H9 (cell line): Measurements from ENCODE around the gene MUC22. TPM values are rescaled to one million over a fixed set of nuclear protein-coding genes. Genes with fewer than 3 reads are reported as not detected.
A peak's percentile ranks its signal among the peaks of the same experiment; 100 is the strongest.

Source experiments
- DNase-seq: peaks from one replicate; pipeline ENCODE4 v3.0.0-alpha.2; 2017
- H2AFZ ChIP-seq: one replicate; pipeline ENCODE4 v1.6.1; 2013; ENCODE audit warnings: mild to moderate bottlenecking, low read length, control low read depth, moderate library complexity
- H2AK5ac ChIP-seq: 2 replicates; pipeline ENCODE4 v1.6.1; 2013; ENCODE audit warnings: low read length, control low read depth, mixed read lengths; ENCODE audit not compliant: insufficient read length
- H2BK120ac ChIP-seq: one replicate; pipeline ENCODE4 v1.6.1; 2013; ENCODE audit warnings: low read depth, mild to moderate bottlenecking, low read length, control low read depth, inconsistent platforms; ENCODE audit not compliant: poor library complexity, severe bottlenecking
- H2BK12ac ChIP-seq: 2 replicates; pipeline ENCODE4 v1.6.1; 2013; ENCODE audit warnings: low read length, control low read depth, mixed read lengths, low read depth; ENCODE audit not compliant: insufficient read length
- H2BK15ac ChIP-seq: 2 replicates; pipeline ENCODE4 v1.6.1; 2013; ENCODE audit warnings: low read depth, low read length, control low read depth
- H2BK20ac ChIP-seq: one replicate; pipeline ENCODE4 v1.6.1; 2013; ENCODE audit warnings: low read depth, mild to moderate bottlenecking, low read length, control low read depth, inconsistent platforms; ENCODE audit not compliant: poor library complexity, severe bottlenecking
- H2BK5ac ChIP-seq: 2 replicates; pipeline ENCODE4 v1.6.1; 2013; ENCODE audit warnings: low read length, control low read depth, mixed read lengths; ENCODE audit not compliant: insufficient read length
- H3K14ac ChIP-seq: 2 replicates; pipeline ENCODE4 v1.6.1; 2013; ENCODE audit warnings: low read length, control low read depth; ENCODE audit not compliant: insufficient read depth
- H3K18ac ChIP-seq: 2 replicates; pipeline ENCODE4 v1.6.1; 2013; ENCODE audit warnings: low read depth, mild to moderate bottlenecking, mixed read lengths, low read length, control low read depth; ENCODE audit not compliant: insufficient read length
- H3K23ac ChIP-seq: 2 replicates; pipeline ENCODE4 v1.6.1; 2013; ENCODE audit warnings: low read length, control low read depth, mixed read lengths, low read depth; ENCODE audit not compliant: insufficient read length
- H3K23me2 ChIP-seq: 2 replicates; pipeline ENCODE4 v1.6.1; 2013; ENCODE audit warnings: low read depth, mild to moderate bottlenecking, mixed read lengths, low read length, control low read depth; ENCODE audit not compliant: insufficient read length, poor library complexity, severe bottlenecking
- H3K27ac ChIP-seq: 2 replicates; pipeline ENCODE4 v1.5.1; 2013; ENCODE audit warnings: low read length, control low read depth, mixed read lengths, low read depth; ENCODE audit not compliant: insufficient read length
- H3K27me3 ChIP-seq: 2 replicates; pipeline ENCODE4 v1.6.1; 2013; ENCODE audit warnings: low read length, control low read depth, inconsistent platforms; ENCODE audit not compliant: insufficient read depth
- H3K4ac ChIP-seq: 2 replicates; pipeline ENCODE4 v1.6.1; 2013; ENCODE audit warnings: low read depth, mild to moderate bottlenecking, control low read depth, inconsistent platforms, low read length, moderate library complexity
- H3K4me1 ChIP-seq: 2 replicates; pipeline ENCODE4 v1.6.1; 2013; ENCODE audit warnings: low read length, control low read depth, inconsistent platforms; ENCODE audit not compliant: insufficient read depth
- H3K4me2 ChIP-seq: 2 replicates; pipeline ENCODE4 v1.6.1; 2013; ENCODE audit warnings: low read length, control low read depth, mixed read lengths; ENCODE audit not compliant: insufficient read length, insufficient read depth
- H3K56ac ChIP-seq: 2 replicates; pipeline ENCODE4 v1.6.1; 2013; ENCODE audit warnings: low read depth, mild to moderate bottlenecking, mixed read lengths, low read length, control low read depth; ENCODE audit not compliant: insufficient read length
- H3K79me1 ChIP-seq: 2 replicates; pipeline ENCODE4 v1.6.1; 2013; ENCODE audit warnings: low read depth, mild to moderate bottlenecking, moderate library complexity, low read length, control low read depth, inconsistent platforms; ENCODE audit not compliant: insufficient read depth, poor library complexity, severe bottlenecking
- H3K79me2 ChIP-seq: 2 replicates; pipeline ENCODE4 v1.6.1; 2013; ENCODE audit warnings: low read length, control low read depth, inconsistent platforms; ENCODE audit not compliant: insufficient read depth
- H3K9ac ChIP-seq: 2 replicates; pipeline ENCODE4 v1.6.1; 2013; ENCODE audit warnings: low read length, control low read depth, mixed read lengths; ENCODE audit not compliant: insufficient read length; ENCODE audit errors: extremely low read depth
- H3K9me3 ChIP-seq: one replicate; pipeline ENCODE4 v1.6.1; 2013; ENCODE audit warnings: low read depth, low read length, inconsistent platforms; ENCODE audit not compliant: control insufficient read depth
- H3T11ph ChIP-seq: one replicate; pipeline ENCODE4 v1.6.1; 2013; ENCODE audit warnings: mild to moderate bottlenecking, low read length, control low read depth, inconsistent platforms
- H4K20me1 ChIP-seq: one replicate; pipeline ENCODE4 v1.6.1; 2013; ENCODE audit not compliant: control insufficient read depth, insufficient read length, insufficient read depth
- H4K5ac ChIP-seq: 2 replicates; pipeline ENCODE4 v1.6.1; 2013; ENCODE audit warnings: low read depth, mild to moderate bottlenecking, mixed read lengths, low read length, control low read depth; ENCODE audit not compliant: insufficient read length
- H4K8ac ChIP-seq: replicated peaks from 2 replicates; pipeline ENCODE4 v1.6.1; 2013; ENCODE audit warnings: low read length, control low read depth, mixed read lengths, low read depth; ENCODE audit not compliant: insufficient read length
- H4K91ac ChIP-seq: 2 replicates; pipeline ENCODE4 v1.6.1; 2013; ENCODE audit warnings: low read depth, mild to moderate bottlenecking, moderate library complexity, mixed read lengths, low read length, control low read depth; ENCODE audit not compliant: insufficient read length
- H3K27ac Mint-ChIP-seq, 3 experiments: 2 replicates in 2 of 3; 3 replicates in 1 of 3; pipeline ENCODE4 v1.8.0; 2020 to 2021; ENCODE audit warnings: mixed read lengths in 3 of 3, mild to moderate bottlenecking in 1 of 3, moderate library complexity in 1 of 3
- H3K27me3 Mint-ChIP-seq: 2 replicates; pipeline ENCODE4 v1.8.0; 2021; ENCODE audit warnings: low read depth, mild to moderate bottlenecking, moderate library complexity, mixed read lengths
- H3K36me3 Mint-ChIP-seq, 3 experiments: 2 replicates in 2 of 3; 3 replicates in 1 of 3; pipeline ENCODE4 v1.8.0; 2020 to 2021; ENCODE audit warnings: low read depth in 3 of 3, mixed read lengths in 3 of 3; ENCODE audit not compliant: insufficient read depth in 1 of 3
- H3K4me1 Mint-ChIP-seq, 2 experiments: 2 replicates each; pipeline ENCODE4 v1.8.0; 2020; ENCODE audit warnings: mixed read lengths in 2 of 2
- H3K4me3 Mint-ChIP-seq, 2 experiments: 2 replicates in 1 of 2; 3 replicates in 1 of 2; pipeline ENCODE4 v1.8.0; 2020 to 2021; ENCODE audit warnings: mild to moderate bottlenecking in 2 of 2, mixed read lengths in 2 of 2, moderate library complexity in 1 of 2
- H3K9me3 Mint-ChIP-seq, 2 experiments: 2 replicates in 1 of 2; 3 replicates in 1 of 2; pipeline ENCODE4 v1.8.0; 2020; ENCODE audit warnings: mild to moderate bottlenecking in 2 of 2, mixed read lengths in 2 of 2, moderate library complexity in 1 of 2
- CTCF ChIP-seq: fragments of 200-600 bp; sonication (generic); conservative IDR thresholded peaks from 3 replicates; pipeline ENCODE4 v1.8.0; 2021; ENCODE audit warnings: antibody characterized with exemption, mild to moderate bottlenecking
- WGBS: extraction: QIAGEN DNeasy Blood & Tissue Kit; methylation state at CpG from one replicate; pipeline ENCODE4 v1.1.7; 2013; ENCODE audit warnings: missing lambda C conversion rate, low lambda C conversion rate, mixed read lengths; ENCODE audit not compliant: insufficient read length; ENCODE audit errors: extremely low coverage; 5-methylcytosine and 5-hydroxymethylcytosine counted together
- total RNA-seq: library from RNA; stranded (reverse); gene quantifications from 2 replicates; pipeline ENCODE4 v1.2.1, GENCODE V29; 2021

Gene MUC22
- total RNA-seq, 1 experiment from 2014 or later: not detected

DNA sequence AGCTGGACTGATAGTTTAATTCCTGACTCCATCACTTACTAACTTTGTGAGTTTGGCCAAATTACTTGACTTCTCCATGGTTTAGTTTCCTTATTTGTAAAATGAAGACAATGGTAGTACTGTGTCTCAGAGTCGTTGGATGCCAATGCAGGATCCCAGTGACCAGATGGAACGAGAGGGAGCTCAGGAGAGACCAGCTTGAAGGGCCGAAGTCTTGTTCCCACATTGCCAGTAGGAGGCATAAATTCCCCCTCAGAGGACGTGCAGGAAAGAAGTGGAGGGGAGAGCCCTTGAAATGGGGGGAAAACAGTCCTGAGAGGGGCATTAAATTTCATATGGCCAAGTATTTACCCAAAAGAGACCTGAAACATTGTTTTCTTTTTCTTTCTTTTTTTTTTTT is 2.1 kb upstream of the MUC22 start:
- H2AK5ac ChIP-seq: no peak overlapping the region
- H3K4me1 ChIP-seq: no peaks in the 10 kb centered on the region
- no peak overlapping the region for H4K8ac ChIP-seq
- TF ChIP-seq CTCF: peak; percentile 45; the same call in 2 of the 3 replicates
- Mint-ChIP-seq H3K36me3 (no peaks in the 10 kb centered on the region), H3K4me1 (0 out of 4 replicates have a peak, but pooled peaks cover 0 to 2% of the 10 kb centered on the region in 2 experiments), H3K27ac (no peak overlapping the region), H3K9me3 (no peaks in the 10 kb centered on the region), H3K27me3 (peaks cover 3% of the 10 kb centered on the region; the same call in 1 of the 2 replicates), H3K4me3 (no peak overlapping the region)
- no peaks in the 10 kb centered on the region for H3K79me2 ChIP-seq
- no peak overlapping the region for H3K27ac ChIP-seq
- H3K14ac ChIP-seq: no peak overlapping the region
- no peak overlapping the region for H3K23ac ChIP-seq
- no peak overlapping the region for H2AFZ ChIP-seq
- no peak overlapping the region for H2BK120ac ChIP-seq
- no peak overlapping the region for H2BK5ac ChIP-seq
- DNase-seq: no peak
- no CpG with 5 or more reads among the region's 4 CpGs for WGBS
- no peak overlapping the region for H4K5ac ChIP-seq
- H2BK12ac ChIP-seq: no peak overlapping the region
- no peaks in the 10 kb centered on the region for H3K79me1 ChIP-seq
- H2BK20ac ChIP-seq: no peak overlapping the region
- no peaks in the 10 kb centered on the region for H4K20me1 ChIP-seq
- H3K4me2 ChIP-seq: no peak overlapping the region
- no peak overlapping the region for H3K4ac ChIP-seq
- H3T11ph ChIP-seq: no peak overlapping the region
- no peaks in the 10 kb centered on the region for H3K9me3 ChIP-seq
- no peaks in the 10 kb centered on the region for H3K23me2 ChIP-seq
- no peak overlapping the region for H4K91ac ChIP-seq
- no peak overlapping the region for H3K56ac ChIP-seq
- H3K18ac ChIP-seq: no peak overlapping the region
- H3K27me3 ChIP-seq: no peaks in the 10 kb centered on the region
- no peak overlapping the region for H2BK15ac ChIP-seq
- no peak overlapping the region for H3K9ac ChIP-seq
